HepG2 (cell line): ENCODE results near the gene PCNX1.

Experiments
- CBFB ChIP-seq: sonication (generic); formaldehyde crosslinking; IDR thresholded peaks from 2 replicates; pipeline ENCODE4 v1.4.0; 2020; ENCODE audit warnings: missing genetic modification reagents
- CTCF ChIP-seq: sonication (generic); formaldehyde crosslinking; IDR thresholded peaks from 2 replicates; pipeline ENCODE4 v1.5.0; 2020; ENCODE audit warnings: mild to moderate bottlenecking, missing genetic modification reagents, moderate library complexity
- SMC3 ChIP-seq: IDR thresholded peaks from 2 replicates; pipeline ENCODE4 v1.6.1; 2011; ENCODE audit warnings: low read length, improper control_type of control experiment
- SRSF4 ChIP-seq: fragments of 200-400 bp; formaldehyde crosslinking; IDR thresholded peaks from one replicate; pipeline ENCODE4 v1.6.1; 2018; ENCODE audit warnings: mild to moderate bottlenecking, low read depth, low read length, moderate library complexity; ENCODE audit not compliant: poor library complexity, severe bottlenecking
- ZFP37 ChIP-seq: sonication (generic); formaldehyde crosslinking; IDR thresholded peaks from 2 replicates; pipeline ENCODE4 v1.4.0; 2020; ENCODE audit warnings: missing genetic modification reagents, borderline replicate concordance
- ZNF281 ChIP-seq: sonication (generic); formaldehyde crosslinking; IDR thresholded peaks from 2 replicates; pipeline ENCODE4 v1.4.0; 2020; ENCODE audit warnings: missing genetic modification reagents, borderline replicate concordance

GRCh38 chr14:71117839-71118743, 210.8 kb downstream of the PCNX1 start:
- TF ChIP-seq CBFB (CRISPR knock-in tag) (no peak), ZFP37 (no peak), SMC3 (no peak), ZNF281 (CRISPR knock-in tag) (no peak), CTCF (CRISPR knock-in tag) (no peak), SRSF4 (no peak)
